GM04503 (cell line): ENCODE data around the gene SLC25A28.

Experiments used
- DNase-seq: peaks from one replicate; pipeline ENCODE4 v3.0.0-alpha.2; 2012; ENCODE audit warnings: low read depth

SLC25A28 gene

GRCh38 chr10:99590799-99591198 is 29.4 kb downstream of the SLC25A28 start:
- no peak for DNase-seq

- no peak for DNase-seq
These were observed 36.6 kb downstream of the SLC25A28 start for GRCh38 chr10:99583687-99584086.

DNA sequence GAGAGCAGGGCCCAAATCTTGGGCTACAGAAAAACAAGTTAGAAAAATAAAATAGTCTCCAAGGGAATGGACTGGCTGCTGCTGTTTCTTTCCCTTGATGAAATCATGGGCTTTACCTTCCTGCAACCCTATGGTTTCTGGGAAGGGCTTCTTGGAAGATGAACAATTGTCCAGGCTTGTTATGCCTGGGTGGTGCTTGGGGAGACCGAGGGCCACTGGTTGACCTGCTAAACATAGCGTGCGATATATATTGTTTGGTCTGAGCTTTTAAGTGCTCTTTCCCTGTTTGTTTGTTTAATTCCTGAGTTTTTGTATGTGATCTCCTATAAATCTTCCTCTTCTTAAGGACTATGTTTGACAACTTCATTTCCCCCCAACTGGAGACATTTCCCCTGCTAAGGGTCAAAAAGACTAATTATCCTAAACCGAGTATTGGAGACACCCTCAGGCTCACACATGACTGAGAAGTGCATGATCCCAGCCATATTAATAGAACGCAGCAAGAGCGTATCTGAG is 37.9 kb downstream of the SLC25A28 start:
- DNase-seq = no peak

GRCh38 chr10:99579971-99580370 is 40.3 kb downstream of the SLC25A28 start:
- DNase-seq = no peak

DNA sequence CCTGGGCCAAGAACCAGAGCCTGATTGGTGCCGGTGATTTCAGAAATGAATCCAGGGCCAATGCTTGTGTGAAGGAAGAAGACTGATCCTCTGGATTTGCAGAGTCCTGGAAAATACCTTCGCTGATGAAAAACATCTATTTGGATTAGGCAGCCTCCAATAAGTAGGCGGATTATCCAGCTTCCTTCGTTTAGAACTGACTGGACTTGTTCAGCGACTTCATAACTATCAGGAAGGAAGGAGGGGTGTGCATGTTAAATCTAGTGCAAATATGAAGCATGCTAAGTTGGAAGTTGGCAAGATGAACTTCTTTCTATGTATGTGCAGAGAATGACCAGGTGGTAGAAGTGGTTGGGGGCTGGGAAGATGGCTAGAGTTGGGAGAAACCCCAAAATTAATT is 46.4 kb downstream of the SLC25A28 start:
- DNase-seq = no peak

- DNase-seq = no peak
These were observed 48.4 kb downstream of the SLC25A28 start for GRCh38 chr10:99571816-99572215.

DNA sequence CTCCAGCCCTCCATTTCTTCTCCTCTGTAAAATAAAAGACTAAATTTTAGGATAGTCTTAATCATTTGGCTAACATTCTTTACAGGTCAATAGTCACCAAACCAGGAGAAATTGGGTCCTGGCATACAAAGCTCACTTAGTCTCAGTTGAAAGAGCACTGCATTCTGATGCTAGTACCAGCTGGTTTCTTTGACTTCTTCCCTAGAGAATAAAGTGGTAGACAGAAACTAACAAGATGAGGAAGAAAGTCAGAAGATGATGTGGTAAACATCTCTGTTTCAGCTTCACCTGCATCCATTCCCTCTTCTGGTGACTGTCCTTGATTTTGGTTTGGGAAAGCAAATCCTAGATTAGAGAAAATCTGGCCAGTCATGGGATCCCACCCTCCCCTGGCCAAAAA is 50.3 kb downstream of the SLC25A28 start:
- DNase-seq = no peak

DNA sequence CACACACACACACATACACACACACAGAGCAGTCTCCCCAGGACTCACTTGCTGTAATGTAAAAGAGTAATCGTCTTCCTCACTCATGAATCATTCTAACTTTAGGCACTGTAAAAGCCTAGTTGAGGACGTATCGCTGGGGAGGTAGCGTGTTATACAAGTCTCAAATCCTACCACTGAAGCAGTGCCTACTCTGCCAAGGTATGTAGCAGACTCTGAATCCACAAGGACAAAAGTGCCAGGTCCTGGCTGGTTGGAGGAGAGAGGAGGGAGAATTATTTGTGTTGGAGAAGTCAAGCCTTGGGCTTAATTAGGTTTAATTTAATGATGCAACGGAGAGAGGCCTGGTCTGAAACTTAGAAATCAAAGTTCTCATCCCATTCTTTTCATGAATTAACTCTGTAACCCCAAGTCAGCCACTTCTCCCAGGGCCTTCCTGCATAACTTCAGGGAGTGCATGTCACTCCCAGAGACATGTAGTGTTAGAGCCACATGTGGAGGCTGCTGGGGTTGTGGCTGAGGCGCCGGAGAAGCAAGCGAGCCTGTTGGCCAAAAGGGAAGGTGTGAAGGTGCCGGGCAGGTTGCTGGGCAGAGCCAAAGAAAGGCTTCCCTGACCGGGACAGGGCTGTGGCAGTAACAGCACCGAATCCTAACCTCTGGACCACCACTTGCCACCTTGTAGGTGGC is 50.8 kb downstream of the SLC25A28 start:
- no peak for DNase-seq

- no peak for DNase-seq
These were observed 55.1 kb downstream of the SLC25A28 start for GRCh38 chr10:99565166-99565565.

DNA sequence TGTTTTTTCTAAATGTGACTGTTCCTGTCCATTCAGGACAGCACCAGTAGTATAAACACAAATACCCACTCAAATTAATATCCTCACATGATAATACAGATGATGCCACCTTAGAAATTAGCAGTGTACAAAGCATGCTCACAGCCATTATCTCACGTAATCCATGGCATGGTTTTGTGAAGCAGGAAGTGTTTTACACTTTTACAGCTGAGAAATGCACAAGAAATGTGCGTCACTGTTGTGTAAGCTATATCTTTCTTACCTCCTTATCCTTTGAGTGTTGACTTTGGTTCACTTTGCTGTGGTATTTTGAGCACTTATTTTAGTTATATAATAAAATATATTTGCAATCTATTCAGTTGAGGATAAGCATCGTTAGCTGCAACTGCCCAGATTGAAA is 55.9 kb downstream of the SLC25A28 start:
- DNase-seq = no peak

DNA sequence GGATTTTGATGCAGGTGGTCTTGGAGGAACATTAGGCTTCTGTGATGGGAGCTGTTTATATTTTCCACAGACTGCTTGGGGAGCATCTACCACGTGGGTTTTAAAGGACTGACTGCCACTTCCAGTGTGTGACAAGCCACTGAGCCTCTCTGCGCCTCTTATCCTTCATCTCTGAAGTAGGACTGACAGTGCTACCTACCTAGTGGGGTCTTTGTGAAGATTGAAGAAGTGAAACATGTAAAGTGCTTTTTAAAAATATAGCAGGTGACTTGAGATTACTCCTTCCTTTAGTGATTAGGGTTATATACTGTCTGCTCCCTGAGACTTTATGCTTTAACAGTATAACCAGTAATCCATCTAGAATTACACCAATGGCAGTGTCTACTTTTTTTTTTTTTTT is 57.6 kb downstream of the SLC25A28 start:
- DNase-seq = no peak
